Measurements from ENCODE around the gene FOXP1.

Gene FOXP1

DNA sequence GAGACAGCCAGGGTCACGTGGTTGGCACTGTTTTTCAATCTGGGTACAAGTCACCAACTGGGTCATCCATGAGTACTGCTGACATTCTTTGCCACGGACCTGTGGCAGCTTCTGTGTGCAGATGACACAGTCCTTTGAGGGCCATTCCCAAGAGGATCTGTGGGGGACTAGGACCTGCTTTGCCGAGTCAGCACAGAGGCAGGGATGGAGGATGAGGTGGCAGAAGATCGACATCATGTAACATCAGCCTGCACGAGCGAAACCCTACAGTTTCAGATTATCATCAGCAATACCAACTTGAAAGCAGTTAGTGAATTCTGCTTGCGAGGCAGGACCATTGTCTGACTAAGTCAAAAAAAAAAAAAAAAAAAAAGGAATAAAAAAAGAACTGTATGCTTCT is 227.7 kb downstream of the FOXP1 start:
- TF ChIP-seq, protein P1, sequence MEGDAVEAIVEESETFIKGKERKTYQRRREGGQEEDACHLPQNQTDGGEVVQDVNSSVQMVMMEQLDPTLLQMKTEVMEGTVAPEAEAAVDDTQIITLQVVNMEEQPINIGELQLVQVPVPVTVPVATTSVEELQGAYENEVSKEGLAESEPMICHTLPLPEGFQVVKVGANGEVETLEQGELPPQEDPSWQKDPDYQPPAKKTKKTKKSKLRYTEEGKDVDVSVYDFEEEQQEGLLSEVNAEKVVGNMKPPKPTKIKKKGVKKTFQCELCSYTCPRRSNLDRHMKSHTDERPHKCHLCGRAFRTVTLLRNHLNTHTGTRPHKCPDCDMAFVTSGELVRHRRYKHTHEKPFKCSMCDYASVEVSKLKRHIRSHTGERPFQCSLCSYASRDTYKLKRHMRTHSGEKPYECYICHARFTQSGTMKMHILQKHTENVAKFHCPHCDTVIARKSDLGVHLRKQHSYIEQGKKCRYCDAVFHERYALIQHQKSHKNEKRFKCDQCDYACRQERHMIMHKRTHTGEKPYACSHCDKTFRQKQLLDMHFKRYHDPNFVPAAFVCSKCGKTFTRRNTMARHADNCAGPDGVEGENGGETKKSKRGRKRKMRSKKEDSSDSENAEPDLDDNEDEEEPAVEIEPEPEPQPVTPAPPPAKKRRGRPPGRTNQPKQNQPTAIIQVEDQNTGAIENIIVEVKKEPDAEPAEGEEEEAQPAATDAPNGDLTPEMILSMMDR (conservative IDR thresholded peaks at IDR 0.05): no peak
- H3K27ac ChIP-seq: no peak overlapping the region

DNA sequence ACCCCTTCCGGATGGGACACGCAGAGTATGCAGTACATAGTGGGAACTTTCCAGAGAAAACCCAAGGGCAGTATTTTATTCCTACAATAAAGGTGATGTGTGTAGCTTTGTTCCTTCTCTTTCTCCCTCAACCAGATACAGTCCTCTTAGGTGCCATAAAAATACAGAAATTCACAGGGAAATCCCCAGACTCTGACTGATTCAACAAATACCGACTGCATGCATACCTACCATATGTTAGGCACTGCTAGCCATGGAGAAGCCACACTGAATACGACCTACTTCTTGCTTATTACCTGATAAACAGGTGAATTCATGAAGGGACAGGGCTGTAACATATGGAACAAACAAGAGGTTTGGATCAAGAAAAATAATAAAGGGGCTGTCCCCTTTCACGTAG is 228.5 kb downstream of the FOXP1 start:
- no peak overlapping the region for H3K27ac ChIP-seq
- TF ChIP-seq, protein P1 (conservative IDR thresholded peaks at IDR 0.05): no peak

DNA sequence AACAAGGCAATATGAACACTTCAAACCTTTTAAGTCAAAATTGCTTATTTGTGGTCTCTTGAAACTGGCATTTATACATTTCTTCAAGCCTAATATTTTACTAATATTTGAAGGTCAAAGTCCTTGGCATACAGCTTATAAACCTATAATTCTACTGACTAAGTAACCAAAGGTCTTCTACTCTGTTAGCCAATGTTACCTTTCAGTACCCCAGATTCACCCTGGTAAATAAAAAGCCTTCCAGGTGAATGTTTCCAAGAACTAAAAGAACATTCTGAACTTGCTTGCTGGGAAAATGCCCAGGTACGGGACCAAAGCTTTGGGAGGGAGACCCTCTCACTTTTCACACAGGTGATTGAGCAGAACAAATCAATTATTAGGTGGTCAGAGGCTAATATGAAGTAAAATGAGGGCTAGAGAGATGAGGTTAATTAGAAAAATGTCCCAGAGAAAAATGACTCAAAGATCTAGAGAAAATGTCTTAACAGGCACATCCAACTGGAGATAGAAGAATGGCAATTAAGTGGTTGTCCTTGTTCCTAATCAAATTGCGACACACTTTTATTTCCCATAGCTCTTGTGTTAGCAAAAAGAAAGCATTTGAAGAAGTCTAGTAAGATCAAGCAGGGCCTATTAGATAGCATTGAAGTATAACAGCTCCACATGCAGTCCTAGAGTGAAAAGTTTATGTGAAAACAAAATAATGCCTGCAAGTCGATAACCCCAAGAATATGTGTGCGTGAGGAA is 232.0 kb downstream of the FOXP1 start:
- TF ChIP-seq, protein P1 (conservative IDR thresholded peaks at IDR 0.05): no peak
- H3K27ac ChIP-seq: no peak overlapping the region; the same call in 1 of the 2 replicates

DNA sequence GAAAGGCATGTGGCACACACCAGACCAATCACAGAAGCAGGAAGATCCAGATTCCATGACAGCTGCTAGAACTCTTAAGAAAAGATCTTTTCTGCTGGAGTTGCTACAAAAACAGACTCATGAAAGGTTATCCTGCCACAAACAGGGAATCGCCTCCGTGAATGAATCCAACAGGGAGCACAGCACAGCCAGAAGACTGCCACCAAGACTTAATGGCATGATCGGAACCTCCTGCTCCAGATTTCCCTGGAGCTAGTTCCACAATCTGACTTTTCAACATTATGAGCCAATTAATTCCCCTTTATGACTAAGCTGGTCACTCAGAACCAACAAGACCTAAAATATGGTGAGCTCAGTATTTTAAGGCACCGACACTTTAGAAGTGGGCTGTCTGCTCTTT is 232.5 kb downstream of the FOXP1 start:
- no peak overlapping the region for H3K27ac ChIP-seq
- TF ChIP-seq, protein P1 (conservative IDR thresholded peaks at IDR 0.05): no peak

DNA sequence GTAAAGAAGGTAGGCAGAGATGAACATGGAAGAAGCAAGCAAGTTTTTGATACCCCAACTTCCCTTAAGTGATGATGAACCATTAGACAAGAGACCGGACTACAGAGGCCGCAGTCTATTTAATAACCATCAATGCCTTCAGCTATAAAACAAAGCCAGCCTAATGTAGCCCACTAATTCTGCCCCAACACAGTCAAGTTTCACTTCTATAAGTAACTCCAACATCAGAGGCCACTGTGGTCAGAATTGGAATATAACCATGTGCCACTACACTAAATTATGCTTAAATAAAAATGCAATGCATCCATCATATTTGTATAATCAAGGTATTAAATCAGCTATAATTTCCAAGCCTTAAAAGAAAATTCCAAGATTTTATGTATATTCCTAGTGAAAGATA is 234.7 kb downstream of the FOXP1 start:
- H3K27ac ChIP-seq: no peak overlapping the region
- TF ChIP-seq, protein P1 (conservative IDR thresholded peaks at IDR 0.05): no peak

DNA sequence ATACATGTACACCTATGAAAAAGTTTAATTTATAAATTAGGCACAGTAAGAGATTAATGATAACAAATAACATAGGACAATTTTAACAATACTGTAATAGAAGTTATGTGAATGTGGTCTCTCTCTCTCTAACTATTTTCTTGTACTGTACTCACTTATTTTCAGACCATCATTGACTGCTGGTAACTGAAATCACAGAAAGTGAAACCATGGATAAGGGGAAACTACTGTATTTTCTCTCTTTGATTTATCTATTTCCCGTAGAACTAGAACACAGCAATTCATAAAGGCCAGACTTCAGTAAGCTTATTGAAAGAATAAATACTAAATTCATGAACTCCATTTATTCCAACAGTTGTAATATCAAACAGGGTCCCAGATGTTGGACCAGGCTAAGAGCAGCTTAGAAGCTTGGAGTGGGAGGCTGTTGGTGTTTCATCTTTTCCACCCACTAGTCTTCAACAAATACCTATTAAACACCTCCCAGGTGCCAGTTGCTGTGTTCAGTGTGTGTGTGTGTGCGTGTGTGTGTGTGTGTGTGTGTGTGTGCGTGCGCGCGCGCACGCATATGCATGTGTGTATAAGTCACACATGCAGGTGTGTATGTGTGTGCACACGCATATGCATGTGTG is 235.4 kb downstream of the FOXP1 start:
- no peak overlapping the region for H3K27ac ChIP-seq
- TF ChIP-seq, protein P1 (conservative IDR thresholded peaks at IDR 0.05): no peak

DNA sequence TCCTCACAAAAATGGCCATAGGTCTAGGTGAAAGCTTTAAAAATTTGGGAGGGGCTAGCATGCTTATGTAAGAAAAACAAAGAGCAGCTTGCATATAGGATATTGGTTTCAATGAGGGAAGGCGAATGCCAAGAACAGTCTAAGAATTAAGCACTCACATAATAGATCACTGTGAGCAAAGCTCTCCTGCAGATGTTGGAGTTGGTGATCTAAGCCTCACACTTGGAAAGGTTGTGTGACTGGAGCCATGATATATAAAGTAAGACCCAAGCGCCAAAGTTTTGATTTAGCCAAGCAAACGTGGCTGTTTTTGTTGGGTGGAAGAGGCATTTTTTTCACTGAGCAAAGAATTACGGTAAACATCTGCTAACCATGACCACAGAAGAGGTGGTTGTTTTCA is 237.5 kb downstream of the FOXP1 start:
- H3K27ac ChIP-seq: no peak overlapping the region
- TF ChIP-seq, protein P1 (conservative IDR thresholded peaks at IDR 0.05): no peak

All from VCaP (cell line).